Superior temporal gyrus (tissue), 1 donor: Measurements from ENCODE around the gene TRIM34.
"Not testable (repeated sequence)": the region's sequence is repeated elsewhere in the genome, so short reads cannot be mapped to it uniquely, and the experiment has no call there.

Experiments
- DNase-seq: peaks from one replicate; pipeline ENCODE4 v3.0.0-alpha.2; 2016; ENCODE audit errors: extremely low spot score

TRIM34 gene

GRCh38 chr11:5621580-5621979, 3.2 kb upstream of the TRIM34 start:
- DNase-seq = no peak

- no peak for DNase-seq
Observed at GRCh38 chr11:5622802-5623201, 2.0 kb upstream of the TRIM34 start.

- DNase-seq = no peak
Observed at GRCh38 chr11:5625281-5625680, 480 bp downstream of the TRIM34 start.

- no peak for DNase-seq
Observed at GRCh38 chr11:5626196-5626595, 1.4 kb downstream of the TRIM34 start.

- DNase-seq = no peak
Observed at GRCh38 chr11:5631417-5631816, 6.6 kb downstream of the TRIM34 start.

GRCh38 chr11:5631969-5632635, 7.3 kb downstream of the TRIM34 start:
- DNase-seq = no peak

GRCh38 chr11:5639953-5640352, 15.2 kb downstream of the TRIM34 start:
- DNase-seq = no peak

GRCh38 chr11:5643585-5643984, 18.8 kb downstream of the TRIM34 start:
- no peak for DNase-seq

GRCh38 chr11:5646139-5646538, 21.3 kb downstream of the TRIM34 start:
- DNase-seq = no peak

GRCh38 chr11:5655474-5655873, 30.7 kb downstream of the TRIM34 start:
- no peak for DNase-seq

GRCh38 chr11:5656956-5657355, 32.2 kb downstream of the TRIM34 start:
- DNase-seq = not testable (repeated sequence)

GRCh38 chr11:5658318-5658717, 33.5 kb downstream of the TRIM34 start:
- no peak for DNase-seq

GRCh38 chr11:5663511-5663910, 38.7 kb downstream of the TRIM34 start:
- DNase-seq = no peak

- no peak for DNase-seq
Observed at GRCh38 chr11:5665051-5665570, 40.3 kb downstream of the TRIM34 start.

GRCh38 chr11:5665746-5666401, 41.1 kb downstream of the TRIM34 start:
- no peak for DNase-seq

- DNase-seq = no peak
Observed at GRCh38 chr11:5666402-5666793, 41.6 kb downstream of the TRIM34 start.

- no peak for DNase-seq
Observed at GRCh38 chr11:5671831-5672230, 47.0 kb downstream of the TRIM34 start.

- DNase-seq = no peak
Observed at GRCh38 chr11:5674391-5674790, 49.6 kb downstream of the TRIM34 start.

GRCh38 chr11:5679811-5680210, 55.0 kb downstream of the TRIM34 start:
- no peak for DNase-seq

GRCh38 chr11:5682890-5683441, 58.2 kb downstream of the TRIM34 start:
- not testable (repeated sequence) for DNase-seq

GRCh38 chr11:5683620-5684019, 58.8 kb downstream of the TRIM34 start:
- DNase-seq = not testable (repeated sequence)

GRCh38 chr11:5684036-5684645, 59.3 kb downstream of the TRIM34 start:
- no peak for DNase-seq
